Fibroblast of skin of left quadriceps (primary cell): ENCODE results near the gene SH3TC1.

ENCODE experiments used
- DNase-seq, 2 experiments: peaks; one replicate each; pipeline ENCODE4 v3.0.0-alpha.2; 2013; ENCODE audit warnings: low read depth in 2 of 2

The SH3TC1 gene

GRCh38 chr4:8163436-8164193 is 35.5 kb upstream of the SH3TC1 start:
- DNase-seq = no peak

GRCh38 chr4:8164194-8164565 is 34.9 kb upstream of the SH3TC1 start:
- no peak for DNase-seq

GRCh38 chr4:8164687-8165086 is 34.4 kb upstream of the SH3TC1 start:
- DNase-seq = no peak

- no peak for DNase-seq
Observed at GRCh38 chr4:8165374-8165896, 33.7 kb upstream of the SH3TC1 start.

- no peak for DNase-seq
Observed at GRCh38 chr4:8167291-8167690, 31.8 kb upstream of the SH3TC1 start.

DNA sequence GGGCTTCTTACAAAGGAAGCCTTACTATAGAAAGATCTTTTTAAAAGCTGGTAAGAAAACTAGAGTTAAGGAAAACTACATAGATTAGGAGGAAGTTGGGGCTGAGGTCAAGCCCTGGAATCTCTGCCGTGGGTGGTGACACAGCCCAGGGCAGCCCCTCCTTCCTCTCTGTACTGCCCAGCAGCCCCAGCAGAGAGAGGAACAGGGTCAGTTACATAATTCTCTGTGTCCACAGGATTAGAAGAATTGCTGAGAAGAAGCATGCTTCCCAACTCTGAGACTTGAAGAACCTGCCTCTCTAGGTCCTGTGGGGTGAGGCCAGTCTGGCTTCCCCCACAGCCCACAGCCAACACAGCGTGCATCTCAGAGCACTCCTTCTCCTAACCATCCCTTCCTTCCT is 31.3 kb upstream of the SH3TC1 start:
- DNase-seq = no peak

- DNase-seq = no peak
Observed at GRCh38 chr4:8168232-8168631, 30.9 kb upstream of the SH3TC1 start.

GRCh38 chr4:8168832-8169598 is 30.1 kb upstream of the SH3TC1 start:
- DNase-seq = no peak

DNA sequence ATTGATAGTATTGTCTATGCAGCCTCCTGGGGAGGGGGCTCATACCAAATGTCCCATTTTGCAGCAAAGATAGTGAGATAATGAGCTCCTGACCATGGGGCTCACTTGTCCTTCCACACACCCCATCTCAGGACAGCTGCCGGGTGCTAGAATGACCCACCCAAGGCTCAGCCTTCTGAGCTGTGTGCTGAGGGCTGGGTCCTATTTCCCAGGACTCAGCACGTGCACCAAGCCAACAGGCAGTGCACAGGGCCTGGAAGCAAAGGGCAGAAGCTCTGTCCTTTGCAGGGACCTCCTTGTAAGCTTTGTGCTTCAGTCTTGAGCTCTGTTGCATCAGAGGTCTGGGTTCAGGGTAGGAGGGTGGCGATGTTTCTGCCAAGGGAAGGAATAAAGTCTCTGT is 29.3 kb upstream of the SH3TC1 start:
- DNase-seq = no peak

DNA sequence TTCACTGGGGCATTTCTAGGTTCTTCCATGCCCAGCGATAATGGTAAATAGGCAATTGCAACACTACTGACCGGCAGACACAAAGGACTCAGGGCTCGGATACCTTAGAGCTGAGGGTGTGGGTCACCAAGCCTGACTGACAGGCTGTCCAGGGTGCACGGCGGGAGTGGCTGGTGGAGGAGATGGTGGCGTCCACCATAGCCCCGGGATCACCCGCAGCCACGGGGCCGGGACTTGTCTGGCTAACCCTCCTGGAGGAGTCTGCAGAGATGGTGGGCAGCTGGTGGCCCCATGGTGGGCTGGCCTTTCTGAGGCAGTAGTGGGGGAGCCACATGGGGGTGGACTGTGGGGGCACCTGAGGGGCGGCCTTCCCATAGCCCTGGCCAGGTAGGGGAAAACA is 28.7 kb upstream of the SH3TC1 start:
- no peak for DNase-seq

DNA sequence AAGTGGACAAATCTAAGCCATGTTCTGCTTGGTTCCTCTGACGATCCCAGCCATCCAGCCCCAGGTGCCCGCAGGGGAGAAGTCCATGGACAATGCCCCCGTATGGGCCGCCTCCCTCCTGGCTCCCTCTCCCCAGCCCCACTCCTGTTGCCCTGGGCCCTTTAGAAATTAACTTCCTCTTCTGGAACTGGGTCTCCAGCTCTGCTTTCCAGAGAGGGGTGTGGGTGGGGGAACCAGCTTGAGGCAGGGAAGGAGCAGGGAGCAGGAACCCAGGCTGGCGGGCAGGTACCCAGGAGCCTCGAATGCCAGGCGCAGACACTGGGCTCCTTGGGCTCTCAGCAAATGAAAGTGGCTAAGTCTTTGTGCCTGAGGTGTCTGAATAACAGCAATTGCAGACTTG is 27.8 kb upstream of the SH3TC1 start:
- DNase-seq = no peak

DNA sequence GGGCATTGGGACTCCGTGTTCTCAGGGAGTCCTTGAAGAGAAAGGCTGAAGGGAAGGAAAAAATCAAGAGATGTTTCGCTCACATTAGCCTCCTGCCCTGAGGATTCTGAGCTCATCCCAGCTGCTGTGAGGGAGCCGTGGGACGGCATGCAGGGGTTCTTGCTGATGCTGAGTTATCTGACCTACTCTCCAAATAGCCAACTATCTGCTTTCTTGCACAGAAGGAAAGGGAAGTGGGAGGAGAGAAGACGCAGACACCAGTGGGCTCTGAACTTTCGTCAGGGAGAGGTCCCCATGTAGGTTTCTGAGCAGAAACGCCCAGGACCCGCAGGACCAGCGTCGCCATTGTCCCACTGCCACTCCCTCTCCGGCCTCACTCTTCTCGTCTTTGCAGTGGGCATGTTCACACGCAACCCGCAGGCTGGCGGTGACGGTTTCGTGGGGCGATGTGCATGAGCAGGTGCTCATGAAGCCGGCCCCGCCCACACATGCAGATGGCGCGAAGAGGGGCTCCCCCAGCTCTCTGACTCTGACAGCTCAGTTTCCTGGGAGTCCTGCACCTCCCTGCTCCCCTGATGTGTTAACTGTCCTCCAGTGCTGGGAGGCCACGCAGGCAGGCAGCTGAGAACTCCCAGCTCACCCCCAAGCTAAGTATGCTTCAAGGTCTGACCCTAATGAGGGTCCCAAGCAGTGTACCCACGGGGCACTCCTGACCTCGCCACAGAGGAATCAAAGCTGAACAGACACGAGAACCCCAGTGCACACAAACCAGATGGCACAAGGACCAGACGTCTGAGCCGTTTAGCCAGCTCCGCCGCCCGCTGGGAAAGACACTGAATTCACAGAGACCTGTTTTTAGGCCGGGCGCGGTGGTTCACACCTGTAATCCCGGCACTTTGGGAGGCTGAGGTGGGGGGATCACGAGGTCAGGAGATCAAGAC is 26.8 kb upstream of the SH3TC1 start:
- DNase-seq = no peak

GRCh38 chr4:8173492-8174242 is 25.4 kb upstream of the SH3TC1 start:
- no peak for DNase-seq

DNA sequence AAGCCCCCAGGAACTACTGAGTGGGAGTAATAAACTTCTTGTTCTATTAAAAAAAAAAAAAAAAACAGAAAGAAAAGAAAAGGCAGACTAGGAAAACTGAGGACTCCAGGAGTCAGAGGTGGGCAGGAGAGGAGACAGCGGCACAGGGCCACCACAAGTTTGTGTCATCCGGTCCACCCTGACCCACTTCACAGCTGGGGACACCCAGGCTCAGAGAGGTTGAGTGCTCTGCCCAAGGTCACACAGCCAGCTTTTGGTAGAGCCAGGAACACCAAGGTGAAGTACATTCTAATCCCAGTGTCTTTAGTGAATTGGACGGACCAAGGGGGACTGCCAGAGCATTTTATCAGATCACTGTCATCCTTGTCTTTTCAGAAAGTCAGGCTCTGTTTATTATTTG is 24.1 kb upstream of the SH3TC1 start:
- DNase-seq = no peak

- no peak for DNase-seq
Observed at GRCh38 chr4:8175686-8176085, 23.4 kb upstream of the SH3TC1 start.

- no peak for DNase-seq
Observed at GRCh38 chr4:8176547-8177399, 22.3 kb upstream of the SH3TC1 start.

GRCh38 chr4:8177552-8177951 is 21.5 kb upstream of the SH3TC1 start:
- DNase-seq = no peak

DNA sequence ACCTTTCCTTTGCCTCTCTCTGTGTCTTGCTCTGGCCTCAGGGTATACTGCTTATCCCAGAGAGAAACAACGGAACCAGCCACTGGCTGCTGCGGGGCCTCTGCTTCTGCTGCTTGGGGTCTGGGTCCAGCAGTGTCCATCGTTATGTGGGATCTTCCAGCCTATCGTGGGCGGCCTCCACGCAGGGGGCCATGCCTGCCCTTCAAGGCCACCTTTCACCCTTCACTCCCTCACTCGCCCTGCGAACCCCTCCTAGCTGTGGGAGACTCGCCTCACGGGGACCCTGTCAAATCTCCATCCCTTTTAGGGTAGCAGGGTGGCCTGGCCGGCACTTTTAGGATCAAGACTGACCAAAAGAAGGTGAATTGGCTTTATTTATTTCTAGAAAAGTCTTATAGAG is 21.1 kb upstream of the SH3TC1 start:
- DNase-seq = no peak

DNA sequence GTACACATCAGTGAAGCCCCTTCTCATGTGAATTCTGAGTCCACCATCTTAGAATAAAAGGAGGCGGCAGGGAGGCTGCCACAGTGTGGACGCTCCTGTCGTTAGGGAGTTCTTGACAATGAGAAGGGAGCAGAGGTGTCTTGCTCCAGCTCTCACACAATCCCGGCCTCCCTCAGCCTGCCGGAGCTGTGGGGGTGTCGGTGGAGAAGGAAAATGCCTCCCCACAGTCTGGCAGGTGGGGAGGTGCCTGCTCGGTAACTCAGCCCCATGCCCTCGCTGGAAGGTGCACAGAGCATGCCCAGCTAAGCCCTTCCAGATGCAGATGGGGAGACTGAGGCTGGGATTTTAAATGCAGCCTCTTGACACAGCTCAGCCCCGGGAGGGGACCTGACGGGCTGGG is 20.0 kb upstream of the SH3TC1 start:
- DNase-seq = no peak

- DNase-seq = no peak
Observed at GRCh38 chr4:8179771-8180170, 19.3 kb upstream of the SH3TC1 start.
